HL-60 (cell line): Measurements from ENCODE around the gene FNBP1L.

Experiments
- DNase-seq, 2 experiments: peaks; one replicate each; pipeline ENCODE4 v3.0.0-alpha.2; 2010 to 2020; ENCODE audit warnings: low read depth in 1 of 2, low spot score in 1 of 2
- H3K27ac ChIP-seq: fragments of 250-450 bp; sonication (Bioruptor Pico); replicated peaks from 2 replicates; pipeline ENCODE4 v1.5.1; 2020; ENCODE audit warnings: mild to moderate bottlenecking, moderate library complexity
- H3K27me3 ChIP-seq: fragments of 250-450 bp; sonication (Bioruptor Pico); 2 replicates; pipeline ENCODE4 v1.5.1; 2021; ENCODE audit warnings: mild to moderate bottlenecking, moderate library complexity; ENCODE audit not compliant: insufficient read depth, poor library complexity, severe bottlenecking
- H3K4me3 ChIP-seq: replicated peaks from 2 replicates; pipeline ENCODE4 v1.5.1; 2011; ENCODE audit warnings: mild to moderate bottlenecking, control low read depth, low read length; ENCODE audit not compliant: insufficient read depth
- GABPA ChIP-seq: IDR thresholded peaks from 2 replicates; pipeline ENCODE4 v1.6.1; 2012; ENCODE audit warnings: low read depth
- POLR2AphosphoS5 ChIP-seq: IDR thresholded peaks from 2 replicates; pipeline ENCODE4 v1.6.1; 2012; ENCODE audit warnings: low read depth
- SPI1 ChIP-seq: IDR thresholded peaks from 2 replicates; pipeline ENCODE4 v1.6.1; 2012; ENCODE audit warnings: low read depth, mild to moderate bottlenecking, borderline replicate concordance
- TF ChIP-seq, protein P1 (sequence below): IDR thresholded peaks from 2 replicates; pipeline ENCODE4 v1.6.1; 2012; ENCODE audit warnings: low read depth; ENCODE audit not compliant: insufficient replicate concordance
- TF ChIP-seq, protein P2 (sequence below): IDR thresholded peaks from one replicate; pipeline ENCODE4 v1.5.1; 2011; ENCODE audit warnings: low read length, control low read depth, inconsistent platforms; ENCODE audit not compliant: insufficient read depth

Gene FNBP1L

DNA sequence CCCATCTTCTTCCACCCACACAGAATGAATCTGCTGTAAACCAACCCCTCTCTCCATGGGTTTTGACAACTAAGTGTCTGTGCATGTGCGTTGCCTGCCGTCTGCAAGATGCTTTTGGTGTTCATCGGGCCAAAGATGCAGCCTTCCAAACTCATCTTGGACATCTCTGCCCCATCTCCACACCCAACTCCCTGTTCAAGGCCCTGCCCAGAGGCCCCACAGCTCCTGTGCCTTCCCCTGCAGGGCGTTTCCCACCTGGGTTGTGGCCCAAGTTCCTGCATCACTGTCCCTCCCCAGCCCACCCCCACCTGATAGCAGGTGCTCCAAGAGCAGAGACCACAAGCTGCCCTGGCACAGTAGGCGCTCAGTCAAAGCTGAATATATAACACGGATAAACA lies 130.5 kb downstream of the FNBP1L start:
- Histone ChIP-seq H3K27me3 (no peaks in the 10 kb centered on the region), H3K4me3 (no peak overlapping the region), H3K27ac (no peak overlapping the region)
- TF ChIP-seq SPI1 (no peak), POLR2AphosphoS5 (no peak), GABPA (no peak)
- TF ChIP-seq, protein P1, sequence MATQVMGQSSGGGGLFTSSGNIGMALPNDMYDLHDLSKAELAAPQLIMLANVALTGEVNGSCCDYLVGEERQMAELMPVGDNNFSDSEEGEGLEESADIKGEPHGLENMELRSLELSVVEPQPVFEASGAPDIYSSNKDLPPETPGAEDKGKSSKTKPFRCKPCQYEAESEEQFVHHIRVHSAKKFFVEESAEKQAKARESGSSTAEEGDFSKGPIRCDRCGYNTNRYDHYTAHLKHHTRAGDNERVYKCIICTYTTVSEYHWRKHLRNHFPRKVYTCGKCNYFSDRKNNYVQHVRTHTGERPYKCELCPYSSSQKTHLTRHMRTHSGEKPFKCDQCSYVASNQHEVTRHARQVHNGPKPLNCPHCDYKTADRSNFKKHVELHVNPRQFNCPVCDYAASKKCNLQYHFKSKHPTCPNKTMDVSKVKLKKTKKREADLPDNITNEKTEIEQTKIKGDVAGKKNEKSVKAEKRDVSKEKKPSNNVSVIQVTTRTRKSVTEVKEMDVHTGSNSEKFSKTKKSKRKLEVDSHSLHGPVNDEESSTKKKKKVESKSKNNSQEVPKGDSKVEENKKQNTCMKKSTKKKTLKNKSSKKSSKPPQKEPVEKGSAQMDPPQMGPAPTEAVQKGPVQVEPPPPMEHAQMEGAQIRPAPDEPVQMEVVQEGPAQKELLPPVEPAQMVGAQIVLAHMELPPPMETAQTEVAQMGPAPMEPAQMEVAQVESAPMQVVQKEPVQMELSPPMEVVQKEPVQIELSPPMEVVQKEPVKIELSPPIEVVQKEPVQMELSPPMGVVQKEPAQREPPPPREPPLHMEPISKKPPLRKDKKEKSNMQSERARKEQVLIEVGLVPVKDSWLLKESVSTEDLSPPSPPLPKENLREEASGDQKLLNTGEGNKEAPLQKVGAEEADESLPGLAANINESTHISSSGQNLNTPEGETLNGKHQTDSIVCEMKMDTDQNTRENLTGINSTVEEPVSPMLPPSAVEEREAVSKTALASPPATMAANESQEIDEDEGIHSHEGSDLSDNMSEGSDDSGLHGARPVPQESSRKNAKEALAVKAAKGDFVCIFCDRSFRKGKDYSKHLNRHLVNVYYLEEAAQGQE: no peak
- TF ChIP-seq, protein P2, sequence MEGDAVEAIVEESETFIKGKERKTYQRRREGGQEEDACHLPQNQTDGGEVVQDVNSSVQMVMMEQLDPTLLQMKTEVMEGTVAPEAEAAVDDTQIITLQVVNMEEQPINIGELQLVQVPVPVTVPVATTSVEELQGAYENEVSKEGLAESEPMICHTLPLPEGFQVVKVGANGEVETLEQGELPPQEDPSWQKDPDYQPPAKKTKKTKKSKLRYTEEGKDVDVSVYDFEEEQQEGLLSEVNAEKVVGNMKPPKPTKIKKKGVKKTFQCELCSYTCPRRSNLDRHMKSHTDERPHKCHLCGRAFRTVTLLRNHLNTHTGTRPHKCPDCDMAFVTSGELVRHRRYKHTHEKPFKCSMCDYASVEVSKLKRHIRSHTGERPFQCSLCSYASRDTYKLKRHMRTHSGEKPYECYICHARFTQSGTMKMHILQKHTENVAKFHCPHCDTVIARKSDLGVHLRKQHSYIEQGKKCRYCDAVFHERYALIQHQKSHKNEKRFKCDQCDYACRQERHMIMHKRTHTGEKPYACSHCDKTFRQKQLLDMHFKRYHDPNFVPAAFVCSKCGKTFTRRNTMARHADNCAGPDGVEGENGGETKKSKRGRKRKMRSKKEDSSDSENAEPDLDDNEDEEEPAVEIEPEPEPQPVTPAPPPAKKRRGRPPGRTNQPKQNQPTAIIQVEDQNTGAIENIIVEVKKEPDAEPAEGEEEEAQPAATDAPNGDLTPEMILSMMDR: no peak
- no peak for DNase-seq

DNA sequence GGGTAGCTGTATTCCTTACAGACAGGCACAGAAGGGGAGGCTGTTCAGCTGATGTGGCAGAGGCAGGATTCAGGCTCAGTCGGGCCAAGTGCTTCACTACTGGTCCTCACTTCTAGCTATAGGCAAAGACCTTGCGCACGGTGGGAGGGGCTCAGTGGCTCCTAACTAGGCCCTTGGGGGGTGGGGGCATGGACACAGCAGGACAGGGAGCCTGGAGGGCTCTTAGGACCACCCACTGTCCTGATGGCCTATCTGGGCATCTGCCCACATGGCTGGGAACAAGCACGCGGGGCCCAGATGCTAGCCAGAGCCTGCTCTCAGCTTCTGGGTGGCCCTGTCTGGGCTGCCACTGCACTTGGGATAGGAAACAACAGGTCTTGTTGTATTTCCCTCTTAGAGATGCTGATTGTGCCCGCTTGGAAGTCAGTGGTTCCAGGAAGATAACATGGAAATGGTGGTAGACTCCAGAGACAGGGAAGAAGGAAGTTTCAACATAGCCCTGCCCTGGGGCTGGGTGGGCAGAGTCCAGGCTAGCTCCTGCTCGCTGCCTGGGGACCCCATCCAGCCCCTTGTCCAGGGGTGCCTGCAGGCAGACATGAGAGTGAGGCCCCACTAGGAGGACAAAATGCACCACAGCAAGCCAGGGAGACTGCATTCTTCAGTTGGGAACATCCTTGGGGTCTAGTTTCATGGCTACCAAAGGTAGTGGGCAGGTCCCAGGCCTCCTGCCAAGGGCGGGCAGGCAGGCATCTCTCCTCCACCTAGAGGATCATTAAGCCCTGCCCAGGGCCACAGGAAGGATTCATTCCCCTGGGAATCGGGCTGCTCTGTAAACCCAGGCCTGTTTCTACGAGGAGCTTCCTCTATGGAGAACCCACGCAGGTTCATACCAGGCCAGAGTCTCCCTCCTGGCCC lies 131.2 kb downstream of the FNBP1L start:
- DNase-seq: no peak
- no peak for TF ChIP-seq GABPA
- H3K27ac ChIP-seq: no peak overlapping the region

DNA sequence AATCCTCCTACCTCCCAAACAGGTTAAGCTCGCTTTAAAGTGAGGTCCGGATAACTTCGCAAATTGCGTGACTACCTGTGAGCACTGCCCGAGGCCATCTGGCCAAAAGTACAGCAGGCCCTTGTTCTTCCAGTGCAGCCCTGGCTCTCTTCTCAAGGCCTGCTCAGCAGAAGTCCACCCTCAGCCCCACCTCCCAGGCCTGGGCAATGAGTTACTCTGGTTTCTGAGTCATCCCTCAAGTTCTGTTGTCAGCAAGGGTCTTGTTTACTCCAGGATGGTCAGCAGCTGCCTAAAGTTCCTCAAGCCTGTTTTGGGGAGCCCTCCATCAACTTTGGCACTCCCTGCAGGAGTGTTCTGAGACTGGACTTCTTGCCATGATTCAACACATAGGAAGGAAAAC lies 132.0 kb downstream of the FNBP1L start:
- Histone ChIP-seq H3K4me3 (no peak overlapping the region), H3K27ac (no peak overlapping the region), H3K27me3 (no peaks in the 10 kb centered on the region)
- DNase-seq: no peak
- TF ChIP-seq SPI1 (no peak), POLR2AphosphoS5 (no peak), GABPA (no peak)
- TF ChIP-seq, protein P2: no peak
- TF ChIP-seq, protein P1: no peak

More for the DNA sequence above, 131.2 kb downstream of the FNBP1L start:
- H3K4me3 ChIP-seq: no peak overlapping the region
- no peaks in the 10 kb centered on the region for H3K27me3 ChIP-seq

DNA sequence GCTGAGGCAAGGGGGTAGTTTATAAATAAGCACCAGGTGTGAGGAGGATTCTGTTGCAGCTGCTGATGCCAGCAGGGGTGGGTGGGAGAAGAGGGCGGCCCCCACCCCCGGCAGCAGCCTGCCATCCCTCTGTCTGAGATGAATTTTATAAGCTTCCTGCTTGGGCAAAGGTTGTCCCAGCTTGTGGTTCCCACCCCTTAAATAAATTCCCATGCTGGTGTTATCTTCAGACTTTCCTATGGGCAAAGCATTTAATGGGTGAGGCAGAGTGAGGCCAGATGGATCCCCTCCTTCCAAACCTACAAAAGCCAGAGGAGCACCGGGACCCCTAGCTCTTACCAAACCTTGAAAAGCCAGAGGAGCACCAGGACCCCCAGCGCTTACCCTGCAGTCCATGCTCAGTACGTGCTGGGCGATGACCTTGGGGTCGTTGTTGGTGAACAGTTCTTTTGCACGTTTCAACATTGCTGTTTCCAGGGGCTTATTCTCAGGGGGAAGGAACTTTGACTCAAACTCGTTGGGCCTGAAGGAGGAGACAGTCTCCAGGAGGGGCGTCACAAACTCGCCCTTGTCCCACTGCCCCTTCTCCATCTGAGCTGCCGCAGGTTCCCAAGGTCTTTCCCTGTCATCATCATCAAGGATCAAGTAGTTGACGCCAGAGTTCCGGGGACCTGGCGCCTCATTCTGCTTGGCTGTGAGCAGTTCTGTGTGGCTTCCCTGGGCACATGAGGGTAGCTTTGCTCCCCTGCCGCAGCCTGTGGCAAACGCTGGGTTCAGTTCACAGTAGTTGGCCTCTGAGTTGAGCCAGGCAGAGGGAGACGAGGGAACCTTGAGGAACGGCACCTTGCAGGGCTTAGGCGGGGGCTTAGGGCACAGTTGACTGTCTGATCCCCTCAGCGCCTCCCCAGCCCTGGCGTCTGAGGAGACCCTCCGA lies 134.3 kb downstream of the FNBP1L start:
- no peak for DNase-seq
- Histone ChIP-seq H3K4me3 (no peak overlapping the region), H3K27me3 (no peaks in the 10 kb centered on the region), H3K27ac (no peak overlapping the region)
- TF ChIP-seq, protein P2: no peak
- TF ChIP-seq SPI1: no peak
- TF ChIP-seq POLR2AphosphoS5: no peak
- no peak for TF ChIP-seq GABPA
- TF ChIP-seq, protein P1: no peak
